Progenitor cell of endocrine pancreas (in vitro differentiated cells): ENCODE results near the gene LUZP2. TPM values are rescaled to one million over a fixed set of nuclear protein-coding genes. Genes with fewer than 3 reads are reported as not detected.

Experiments
- DNase-seq: peaks from one replicate; pipeline ENCODE4 v3.0.0; 2021; ENCODE audit warnings: low spot score; ENCODE audit not compliant: unreplicated experiment
- H3K27ac Mint-ChIP-seq: 2 replicates; pipeline ENCODE4 v1.8.0; 2021; ENCODE audit warnings: mild to moderate bottlenecking, moderate library complexity, mixed read lengths
- H3K27me3 Mint-ChIP-seq: 2 replicates; pipeline ENCODE4 v1.8.0; 2021; ENCODE audit warnings: mixed read lengths
- H3K36me3 Mint-ChIP-seq: 2 replicates; pipeline ENCODE4 v1.8.0; 2022; ENCODE audit warnings: mixed read lengths; ENCODE audit not compliant: insufficient read depth
- H3K4me1 Mint-ChIP-seq: 2 replicates; pipeline ENCODE4 v1.8.0; 2021; ENCODE audit warnings: low read depth, mixed read lengths
- H3K4me3 Mint-ChIP-seq: 2 replicates; pipeline ENCODE4 v1.8.0; 2021; ENCODE audit warnings: low read depth, mild to moderate bottlenecking, moderate library complexity, mixed read lengths
- H3K9me3 Mint-ChIP-seq: 2 replicates; pipeline ENCODE4 v1.8.0; 2021; ENCODE audit warnings: low read depth, mixed read lengths
- total RNA-seq: library from RNA; stranded (reverse); gene quantifications from 2 replicates; pipeline ENCODE4 v1.2.1, GENCODE V29; 2021
- TF ChIP-seq, protein P1 (sequence below): fragments of 200-600 bp; sonication (generic); IDR thresholded peaks from one replicate; pipeline ENCODE4 v1.5.0; 2021; ENCODE audit warnings: antibody characterized with exemption, mild to moderate bottlenecking; ENCODE audit not compliant: unreplicated experiment

Gene LUZP2
- total RNA-seq, 1 donor from 2014 or later: 1.8 TPM

DNA sequence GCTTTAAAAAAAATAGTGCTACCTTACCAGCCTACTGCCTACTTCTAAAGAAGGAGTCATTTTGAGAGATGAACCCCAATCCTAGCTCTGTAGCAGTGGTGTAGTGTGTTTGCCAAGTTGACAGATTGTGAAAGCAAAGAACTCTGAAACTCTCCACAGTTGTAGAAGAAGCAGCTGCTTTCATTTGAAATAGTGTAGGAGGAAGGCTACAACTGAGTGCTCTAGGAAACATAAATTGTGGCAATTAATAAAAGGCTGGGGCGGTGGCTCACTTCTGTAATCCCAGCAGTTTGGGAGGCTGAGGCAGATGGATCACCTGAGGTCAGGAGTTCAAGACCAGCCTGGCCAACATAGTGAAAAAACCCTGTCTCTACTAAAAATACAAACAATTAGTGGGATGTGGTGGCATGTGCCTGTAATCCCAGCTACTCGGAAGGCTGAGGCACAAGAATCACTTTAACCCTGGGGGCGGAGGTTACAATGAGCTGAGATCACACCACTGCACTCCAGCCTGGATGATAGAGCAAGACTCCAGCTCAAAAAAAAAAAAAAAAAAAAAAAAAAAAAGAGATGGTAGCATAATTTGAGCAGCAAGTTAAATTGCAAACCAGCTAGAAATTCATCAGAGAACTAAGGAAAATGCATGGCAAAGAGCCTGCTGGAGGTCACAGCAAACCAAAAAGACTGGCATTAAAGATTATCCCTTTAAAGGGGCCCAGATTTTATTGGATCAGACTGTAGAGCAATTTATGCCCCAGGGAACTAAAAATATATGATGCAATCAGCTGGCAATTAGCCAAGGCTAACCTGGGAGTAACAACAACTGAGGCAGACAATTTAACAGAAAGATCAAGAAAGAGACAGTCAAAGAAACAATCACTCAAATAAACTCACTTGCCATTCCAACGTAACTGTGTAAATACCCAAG lies 112.6 kb downstream of the LUZP2 start:
- no peaks in the 10 kb centered on the region for H3K9me3 Mint-ChIP-seq
- no peak overlapping the region for H3K27ac Mint-ChIP-seq

DNA sequence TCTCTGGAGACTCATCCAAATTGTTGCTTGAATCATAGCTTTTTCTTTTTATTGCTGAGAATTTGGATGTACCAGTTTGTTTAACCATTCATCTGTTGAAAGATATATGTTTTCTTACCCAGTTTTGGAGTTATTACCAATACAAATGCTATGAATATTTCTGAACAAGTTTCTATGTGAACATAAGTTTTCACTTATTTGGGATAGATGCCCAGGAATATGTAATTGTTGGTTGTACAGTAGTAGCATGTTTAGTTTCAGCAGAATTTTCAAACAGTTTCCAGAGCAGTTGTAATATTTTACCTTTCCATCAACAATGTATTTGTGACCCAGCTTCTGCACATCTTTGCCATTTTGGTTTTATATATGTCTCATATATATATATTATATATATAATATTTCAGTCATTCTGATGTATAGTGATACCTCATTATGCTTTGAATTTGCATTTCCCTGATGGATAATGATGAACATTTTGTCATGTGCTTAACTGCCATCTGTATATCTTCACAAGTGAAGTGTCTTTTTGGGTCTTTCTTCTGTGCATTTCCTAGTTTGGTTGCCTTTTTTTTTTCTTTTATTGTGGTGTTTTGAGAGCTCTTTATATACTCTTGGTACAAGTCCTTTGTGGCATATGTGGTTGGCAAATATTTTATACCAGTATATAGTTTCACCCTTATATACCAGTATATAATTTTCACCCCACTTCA lies 118.8 kb downstream of the LUZP2 start:
- TF ChIP-seq, protein P1, sequence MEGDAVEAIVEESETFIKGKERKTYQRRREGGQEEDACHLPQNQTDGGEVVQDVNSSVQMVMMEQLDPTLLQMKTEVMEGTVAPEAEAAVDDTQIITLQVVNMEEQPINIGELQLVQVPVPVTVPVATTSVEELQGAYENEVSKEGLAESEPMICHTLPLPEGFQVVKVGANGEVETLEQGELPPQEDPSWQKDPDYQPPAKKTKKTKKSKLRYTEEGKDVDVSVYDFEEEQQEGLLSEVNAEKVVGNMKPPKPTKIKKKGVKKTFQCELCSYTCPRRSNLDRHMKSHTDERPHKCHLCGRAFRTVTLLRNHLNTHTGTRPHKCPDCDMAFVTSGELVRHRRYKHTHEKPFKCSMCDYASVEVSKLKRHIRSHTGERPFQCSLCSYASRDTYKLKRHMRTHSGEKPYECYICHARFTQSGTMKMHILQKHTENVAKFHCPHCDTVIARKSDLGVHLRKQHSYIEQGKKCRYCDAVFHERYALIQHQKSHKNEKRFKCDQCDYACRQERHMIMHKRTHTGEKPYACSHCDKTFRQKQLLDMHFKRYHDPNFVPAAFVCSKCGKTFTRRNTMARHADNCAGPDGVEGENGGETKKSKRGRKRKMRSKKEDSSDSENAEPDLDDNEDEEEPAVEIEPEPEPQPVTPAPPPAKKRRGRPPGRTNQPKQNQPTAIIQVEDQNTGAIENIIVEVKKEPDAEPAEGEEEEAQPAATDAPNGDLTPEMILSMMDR: no peak
- Mint-ChIP-seq H3K9me3 (no peaks in the 10 kb centered on the region), H3K4me3 (no peak overlapping the region), H3K4me1 (no peaks in the 10 kb centered on the region), H3K27me3 (no peaks in the 10 kb centered on the region), H3K36me3 (no peaks in the 10 kb centered on the region), H3K27ac (no peak overlapping the region)
- DNase-seq: no peak

More for the DNA sequence above, 112.6 kb downstream of the LUZP2 start:
- TF ChIP-seq, protein P1: no peak
- no peaks in the 10 kb centered on the region for H3K4me1 Mint-ChIP-seq
- no peaks in the 10 kb centered on the region for H3K36me3 Mint-ChIP-seq
- H3K4me3 Mint-ChIP-seq: no peak overlapping the region
- no peak for DNase-seq
- H3K27me3 Mint-ChIP-seq: no peaks in the 10 kb centered on the region

DNA sequence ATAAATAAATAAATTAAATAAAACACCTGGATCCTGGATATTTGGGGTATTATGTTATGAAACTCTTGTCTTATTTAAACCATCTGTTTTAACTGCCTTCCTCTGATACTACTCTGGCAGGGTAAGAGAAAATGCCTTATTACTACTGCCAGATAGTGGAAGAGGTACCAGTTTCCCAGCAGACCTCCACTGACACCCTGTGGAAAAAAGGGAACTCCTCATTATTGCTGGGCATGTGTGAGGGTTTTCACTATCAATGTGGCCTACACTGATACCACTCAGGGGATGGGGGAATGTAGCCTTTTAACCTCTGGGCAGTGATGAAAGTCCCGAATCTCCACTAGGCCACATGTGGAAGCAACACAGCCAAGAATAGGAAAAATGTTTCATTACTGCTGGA lies 121.0 kb downstream of the LUZP2 start:
- H3K4me3 Mint-ChIP-seq: no peak overlapping the region
- no peaks in the 10 kb centered on the region for H3K27me3 Mint-ChIP-seq
- no peak overlapping the region for H3K27ac Mint-ChIP-seq
- TF ChIP-seq, protein P1: no peak
- peaks cover 2% of the 10 kb centered on the region for H3K4me1 Mint-ChIP-seq
- no peaks in the 10 kb centered on the region for H3K9me3 Mint-ChIP-seq
- DNase-seq: no peak
- H3K36me3 Mint-ChIP-seq: no peaks in the 10 kb centered on the region

DNA sequence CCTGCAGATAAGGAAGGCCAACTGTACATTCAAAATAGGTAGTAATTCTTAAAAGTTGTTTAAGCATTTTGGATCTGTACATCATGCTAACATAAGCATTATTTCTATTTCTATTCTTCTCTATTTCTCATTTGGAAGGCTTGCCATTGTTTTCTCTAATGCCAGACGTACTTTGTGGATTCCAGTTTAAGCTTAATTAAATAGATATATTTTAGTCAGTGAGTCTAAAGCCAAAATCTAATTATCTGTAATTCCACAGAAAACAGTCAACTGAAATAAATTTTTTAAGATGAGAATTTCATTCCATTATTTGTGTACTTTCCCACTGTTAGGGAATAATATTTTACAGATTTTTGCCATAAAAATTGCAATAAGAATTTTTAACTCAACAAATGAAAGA lies 123.0 kb downstream of the LUZP2 start:
- no peaks in the 10 kb centered on the region for H3K9me3 Mint-ChIP-seq
- DNase-seq: no peak
- H3K4me3 Mint-ChIP-seq: no peak overlapping the region
- TF ChIP-seq, protein P1: no peak
- peaks cover 4% of the 10 kb centered on the region for H3K4me1 Mint-ChIP-seq
- H3K27me3 Mint-ChIP-seq: no peaks in the 10 kb centered on the region
- H3K36me3 Mint-ChIP-seq: no peaks in the 10 kb centered on the region
- H3K27ac Mint-ChIP-seq: no peak overlapping the region

DNA sequence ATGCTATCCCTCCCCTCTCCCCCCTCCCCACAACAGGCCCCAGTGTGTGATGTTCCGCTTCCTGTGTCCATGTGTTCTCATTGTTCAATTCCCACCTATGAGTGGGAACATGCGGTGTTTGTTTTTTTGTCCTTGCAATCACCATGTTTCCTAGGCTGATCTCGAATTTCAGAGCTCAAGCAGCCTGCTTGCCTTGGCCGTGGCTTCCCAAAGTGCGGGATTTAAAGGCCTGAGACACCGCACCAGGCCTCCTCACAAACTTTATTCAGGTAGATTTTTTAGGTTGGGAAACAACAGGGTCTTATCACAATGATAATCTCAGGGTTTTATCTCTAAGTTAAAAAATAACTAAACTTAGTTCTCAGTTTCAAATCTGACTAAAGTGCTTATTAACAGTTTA lies 125.4 kb downstream of the LUZP2 start:
- Mint-ChIP-seq H3K36me3 (no peaks in the 10 kb centered on the region), H3K9me3 (no peaks in the 10 kb centered on the region), H3K4me1 (peaks cover 9% of the 10 kb centered on the region), H3K27ac (no peak overlapping the region), H3K27me3 (no peaks in the 10 kb centered on the region), H3K4me3 (no peak overlapping the region)
- TF ChIP-seq, protein P1: no peak
- DNase-seq: no peak
